ENCODE data around the gene IRX6. TPM values are rescaled to one million over a fixed set of nuclear protein-coding genes. Genes with fewer than 3 reads are reported as not detected.

IRX6 gene
- total RNA-seq, 1 donor, result not detected

DNA sequence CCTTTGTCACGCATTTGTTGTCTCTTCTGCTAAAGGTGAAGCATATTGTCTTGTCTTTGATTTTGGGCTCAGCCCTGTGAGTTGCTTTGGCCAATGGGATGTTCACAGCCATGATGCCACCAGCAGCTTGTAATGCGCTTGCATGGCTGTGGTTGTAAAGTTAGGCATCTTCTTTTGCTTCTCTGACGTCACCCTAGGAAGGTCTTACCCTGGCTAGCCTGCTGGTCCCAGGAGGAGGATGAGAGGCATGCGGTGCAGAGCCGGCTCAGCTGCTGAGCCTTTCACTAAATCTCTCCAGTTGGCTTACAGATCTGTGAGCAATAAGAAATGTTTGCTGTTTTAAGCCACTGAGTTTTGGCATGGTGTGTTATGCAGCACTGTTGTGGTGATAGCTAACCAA is 40.8 kb downstream of the IRX6 start:
- no peak for DNase-seq (ENCODE audit: low read depth in 2 of 3, low spot score in 2 of 3)

DNA sequence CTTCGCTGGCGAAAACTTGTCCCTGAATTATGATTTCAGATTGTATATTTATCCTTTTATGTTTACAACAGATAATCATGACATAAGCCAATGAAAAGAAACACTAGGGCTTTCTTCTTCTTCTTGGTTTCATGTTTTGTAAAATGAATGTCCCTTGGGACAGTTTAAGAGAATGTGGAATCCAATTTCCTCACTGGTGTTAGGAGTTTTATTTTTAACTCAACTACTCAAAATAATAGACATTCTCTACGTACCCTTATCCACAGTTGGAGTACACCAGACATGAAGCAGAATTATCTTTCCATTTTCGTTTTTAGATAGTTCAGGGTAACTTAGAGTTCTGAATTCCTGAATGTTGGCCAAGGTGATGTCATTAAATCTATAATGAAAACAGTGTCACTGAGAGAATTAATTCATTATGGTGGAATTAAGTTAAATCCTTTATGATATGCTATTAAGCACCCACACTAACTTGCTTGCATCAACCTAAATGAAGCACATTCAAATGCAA is 43.4 kb downstream of the IRX6 start:
- DNase-seq (ENCODE audit: low read depth in 2 of 3, low spot score in 2 of 3), result no peak

- no peak for DNase-seq (ENCODE audit: low read depth in 2 of 3, low spot score in 2 of 3)
These were observed 44.0 kb downstream of the IRX6 start for GRCh38 chr16:55367866-55368603.

GRCh38 chr16:55369151-55369550 is 45.1 kb downstream of the IRX6 start:
- no peak for DNase-seq (ENCODE audit: low read depth in 2 of 3, low spot score in 2 of 3)

GRCh38 chr16:55370762-55371482 is 46.9 kb downstream of the IRX6 start:
- peak in 2 of 3 donors; percentile 44 to 58 for DNase-seq (ENCODE audit: low read depth in 2 of 3, low spot score in 2 of 3)

GRCh38 chr16:55372792-55373488 is 48.9 kb downstream of the IRX6 start:
- no peak for DNase-seq (ENCODE audit: low read depth in 2 of 3, low spot score in 2 of 3)

DNA sequence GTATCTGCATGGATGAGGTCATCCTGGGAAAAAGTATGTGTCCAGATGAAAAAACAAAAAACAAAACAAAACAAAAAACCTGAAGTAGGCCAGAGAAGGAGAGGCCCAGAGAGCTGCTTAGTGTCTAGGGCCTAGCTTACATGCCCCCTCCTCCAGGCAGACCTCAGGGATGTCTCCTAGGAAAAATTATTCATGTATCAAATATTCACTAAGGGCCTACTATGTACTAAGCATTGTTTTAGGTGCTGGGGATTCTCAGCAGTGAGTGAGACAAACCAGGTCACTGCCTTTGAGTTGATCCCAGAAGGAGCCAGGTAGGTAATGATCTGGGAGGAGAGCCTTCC is 49.5 kb downstream of the IRX6 start:
- DNase-seq (ENCODE audit: low read depth in 2 of 3, low spot score in 2 of 3), result no peak

DNA sequence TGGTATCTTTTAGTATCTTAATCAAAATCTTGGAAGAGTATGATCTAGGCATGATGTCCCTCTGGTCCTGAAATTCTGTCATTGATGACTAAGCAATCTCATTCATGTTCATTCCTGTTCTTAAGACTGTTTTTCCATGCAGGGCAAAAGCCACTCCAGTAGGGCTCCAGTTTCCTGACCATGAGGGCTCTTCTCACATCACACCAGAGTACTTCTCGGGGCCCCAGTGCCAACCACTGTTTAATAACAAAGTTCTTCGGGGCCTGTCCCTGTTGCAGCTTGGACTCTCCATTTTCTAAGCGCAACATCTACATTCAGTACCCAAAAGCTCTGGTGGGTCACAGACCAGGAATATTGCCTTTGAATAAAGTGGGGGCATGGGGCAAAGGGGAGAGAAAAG is 52.0 kb downstream of the IRX6 start:
- no peak for DNase-seq (ENCODE audit: low read depth in 2 of 3, low spot score in 2 of 3)

DNA sequence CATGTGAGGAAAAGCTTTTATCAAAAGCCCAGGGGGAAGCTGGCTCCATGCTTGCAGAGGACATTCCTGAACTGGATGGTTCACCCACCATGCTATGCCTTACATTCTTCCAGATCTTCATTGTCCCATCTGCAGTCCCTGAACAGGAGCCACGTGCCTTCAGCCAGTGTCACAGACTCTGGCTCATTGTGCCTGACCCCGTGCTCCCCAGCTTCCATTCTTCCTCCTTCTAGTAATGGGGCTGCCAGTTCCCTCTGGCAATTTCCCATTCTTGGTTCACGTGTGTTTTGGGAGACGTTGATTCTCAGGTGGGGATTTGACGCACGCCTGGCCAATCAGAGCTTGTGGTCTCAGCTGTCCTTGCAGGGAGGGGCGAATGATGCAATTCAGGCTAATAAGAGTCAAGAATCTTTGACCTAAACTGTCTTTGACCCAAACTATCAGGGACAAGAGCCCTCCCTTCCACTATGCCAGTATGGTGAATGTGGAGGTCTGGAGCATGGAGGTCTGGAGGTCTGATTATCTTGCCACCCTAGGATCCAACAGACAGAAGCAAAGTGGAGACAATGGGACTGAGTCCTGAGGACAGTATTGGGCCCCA is 52.7 kb downstream of the IRX6 start:
- no peak for DNase-seq (ENCODE audit: low read depth in 2 of 3, low spot score in 2 of 3)

DNA sequence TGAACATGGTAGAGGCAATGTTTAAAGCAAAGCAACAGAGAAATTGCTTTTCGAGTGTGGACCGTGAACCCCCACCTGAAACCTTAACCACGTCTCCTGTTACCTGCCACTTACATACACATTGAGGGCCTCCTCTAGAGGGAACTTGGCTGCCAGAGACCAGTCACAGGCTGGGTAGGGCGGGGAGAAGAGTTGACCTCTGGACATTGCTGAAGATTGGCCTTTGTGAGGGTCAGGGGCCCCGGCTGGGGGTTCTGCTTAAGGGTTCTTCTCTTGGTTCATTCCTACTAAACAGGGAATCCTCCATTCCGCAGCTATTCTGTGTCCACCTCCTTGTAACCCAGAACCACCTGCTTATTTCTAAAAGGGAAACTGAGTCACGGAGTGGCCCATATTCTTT is 53.8 kb downstream of the IRX6 start:
- no peak for DNase-seq (ENCODE audit: low read depth in 2 of 3, low spot score in 2 of 3)

DNA sequence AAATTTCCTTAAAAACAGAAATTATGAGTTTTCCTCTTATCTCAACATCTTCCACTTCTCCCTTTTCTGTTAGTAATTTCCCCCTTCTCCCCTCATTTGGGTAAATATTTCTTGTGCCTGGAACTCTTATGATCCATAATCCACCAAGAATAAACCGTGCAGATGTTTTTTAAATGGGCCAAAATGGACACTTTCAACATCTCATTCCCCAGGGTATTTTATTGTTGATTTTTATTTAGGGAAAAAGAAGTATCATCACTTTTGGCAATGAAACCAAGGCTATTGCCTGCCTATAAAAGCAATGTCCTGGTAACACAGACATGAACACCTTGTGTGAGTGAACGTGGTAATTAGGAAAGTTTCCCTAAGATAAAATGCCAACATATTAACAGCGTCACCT is 54.6 kb downstream of the IRX6 start:
- no peak for DNase-seq (ENCODE audit: low read depth in 2 of 3, low spot score in 2 of 3)

GRCh38 chr16:55379371-55379770 is 55.4 kb downstream of the IRX6 start:
- DNase-seq (ENCODE audit: low read depth in 2 of 3, low spot score in 2 of 3), result no peak

- no peak for DNase-seq (ENCODE audit: low read depth in 2 of 3, low spot score in 2 of 3)
These were observed 55.9 kb downstream of the IRX6 start for GRCh38 chr16:55379876-55380390.

Small RNA genes within 50 kb of the gene (small RNA-seq; reads per million reads assigned to genes)
- not detected for gene RN7SL841P

Other genes with a start within 250 kb of the IRX6 start
- 45.8 TPM for gene MMP2, start 155.0 kb downstream of the IRX6 start, total RNA-seq
- 33.1 TPM for gene LPCAT2, start 184.9 kb downstream of the IRX6 start, total RNA-seq
- 0.81 TPM for gene CAPNS2, start 242.5 kb downstream of the IRX6 start, total RNA-seq